ENCODE data around the gene FRRS1.
"Not testable (repeated sequence)": the region's sequence is repeated elsewhere in the genome, so short reads cannot be mapped to it uniquely, and the experiment has no call there.

FRRS1 gene

GRCh38 chr1:99764909-99765308 is 1.5 kb downstream of the FRRS1 start:
- DNase-seq = no peak

GRCh38 chr1:99764439-99764838 is 2.0 kb downstream of the FRRS1 start:
- DNase-seq = no peak

- no peak for DNase-seq
Observed at GRCh38 chr1:99763956-99764355, 2.5 kb downstream of the FRRS1 start.

- DNase-seq = no peak
Observed at GRCh38 chr1:99761774-99762173, 4.7 kb downstream of the FRRS1 start.

GRCh38 chr1:99759518-99760160 is 6.8 kb downstream of the FRRS1 start:
- no peak for DNase-seq

GRCh38 chr1:99758686-99759517 is 7.5 kb downstream of the FRRS1 start:
- DNase-seq = not testable (repeated sequence)

- DNase-seq = no peak
Observed at GRCh38 chr1:99758073-99758511, 8.3 kb downstream of the FRRS1 start.

- DNase-seq = no peak
Observed at GRCh38 chr1:99756598-99756997, 9.8 kb downstream of the FRRS1 start.

- no peak for DNase-seq
Observed at GRCh38 chr1:99755664-99756063, 10.8 kb downstream of the FRRS1 start.

- DNase-seq = no peak
Observed at GRCh38 chr1:99754697-99755096, 11.7 kb downstream of the FRRS1 start.

- DNase-seq = no peak
Observed at GRCh38 chr1:99754055-99754626, 12.3 kb downstream of the FRRS1 start.

- DNase-seq = no peak
Observed at GRCh38 chr1:99751877-99752504, 14.4 kb downstream of the FRRS1 start.

- no peak for DNase-seq
Observed at GRCh38 chr1:99749504-99750347, 16.7 kb downstream of the FRRS1 start.

GRCh38 chr1:99748419-99748818 is 18.0 kb downstream of the FRRS1 start:
- no peak for DNase-seq

GRCh38 chr1:99745684-99746083 is 20.8 kb downstream of the FRRS1 start:
- DNase-seq = no peak

- DNase-seq = no peak
Observed at GRCh38 chr1:99745061-99745460, 21.4 kb downstream of the FRRS1 start.

GRCh38 chr1:99740141-99740540 is 26.3 kb downstream of the FRRS1 start:
- DNase-seq = no peak

GRCh38 chr1:99738858-99739465 is 27.5 kb downstream of the FRRS1 start:
- DNase-seq = no peak

- DNase-seq = no peak
Observed at GRCh38 chr1:99737016-99737415, 29.4 kb downstream of the FRRS1 start.

GRCh38 chr1:99735852-99736251 is 30.6 kb downstream of the FRRS1 start:
- DNase-seq = no peak

- no peak for DNase-seq
Observed at GRCh38 chr1:99731384-99731783, 35.1 kb downstream of the FRRS1 start.

All from SHP77 (cell line).